Measurements from ENCODE around the gene TPSAB1. TPM values are rescaled to one million over a fixed set of nuclear protein-coding genes. Genes with fewer than 3 reads are reported as not detected.

The TPSAB1 gene
- total RNA-seq, 2 donors from 2014 or later = 30.4 to 62.1 TPM

- TF ChIP-seq CTCF (IDR thresholded peaks at IDR 0.05) = no peak
- Histone ChIP-seq H3K27me3 (no peaks in the 10 kb centered on the region), H3K9ac (ENCODE audit: low read depth in 2 of 2, low read length in 2 of 2) (no peak overlapping the region), H3K4me3 (no peak overlapping the region), H3K36me3 (no peaks in the 10 kb centered on the region), H3K4me1 (no peaks in the 10 kb centered on the region), H3K27ac (no peak overlapping the region), H3K9me3 (no peaks in the 10 kb centered on the region)
- intact Hi-C loops (cut with DNase I) = no loop called here
- DNase-seq = no peak
Measured at GRCh38 chr16:1212616-1213194, 27.8 kb upstream of the TPSAB1 start.

- Histone ChIP-seq H3K4me3 (no peak overlapping the region), H3K9ac (ENCODE audit: low read depth in 2 of 2, low read length in 2 of 2) (no peak overlapping the region), H3K9me3 (no peaks in the 10 kb centered on the region), H3K36me3 (no peaks in the 10 kb centered on the region), H3K27me3 (no peaks in the 10 kb centered on the region), H3K4me1 (no peaks in the 10 kb centered on the region), H3K27ac (no peak overlapping the region)
- intact Hi-C loops (cut with DNase I) = no loop called here
- no peak for TF ChIP-seq CTCF (IDR thresholded peaks at IDR 0.05)
- DNase-seq = no peak
Measured at GRCh38 chr16:1213231-1213630, 27.3 kb upstream of the TPSAB1 start.

- no peaks in the 10 kb centered on the region for H3K9me3 ChIP-seq
- no peak overlapping the region for H3K27ac ChIP-seq
- no peaks in the 10 kb centered on the region for H3K4me1 ChIP-seq
- H3K9ac ChIP-seq (ENCODE audit: low read depth in 2 of 2, low read length in 2 of 2) = no peak overlapping the region
- intact Hi-C loops (cut with DNase I) = no loop called here
- no peaks in the 10 kb centered on the region for H3K36me3 ChIP-seq
- H3K4me3 ChIP-seq = no peak overlapping the region
- no peak for TF ChIP-seq CTCF (IDR thresholded peaks at IDR 0.05)
- DNase-seq = no peak
- H3K27me3 ChIP-seq = no peaks in the 10 kb centered on the region
Measured at GRCh38 chr16:1213796-1214372, 26.6 kb upstream of the TPSAB1 start.

GRCh38 chr16:1214719-1215118 lies 25.8 kb upstream of the TPSAB1 start:
- no peak for DNase-seq
- H3K9ac ChIP-seq (ENCODE audit: low read depth in 2 of 2, low read length in 2 of 2) = no peak overlapping the region
- no peaks in the 10 kb centered on the region for H3K27me3 ChIP-seq
- no peak overlapping the region for H3K27ac ChIP-seq
- H3K9me3 ChIP-seq = no peaks in the 10 kb centered on the region
- H3K4me3 ChIP-seq = no peak overlapping the region
- TF ChIP-seq CTCF (IDR thresholded peaks at IDR 0.05) = no peak
- no peaks in the 10 kb centered on the region for H3K4me1 ChIP-seq
- H3K36me3 ChIP-seq = no peaks in the 10 kb centered on the region
- intact Hi-C loops (cut with DNase I) = no loop called here

- intact Hi-C loops (cut with DNase I) = no loop called here
- no peaks in the 10 kb centered on the region for H3K4me1 ChIP-seq
- no peaks in the 10 kb centered on the region for H3K27me3 ChIP-seq
- no peak overlapping the region for H3K4me3 ChIP-seq
- H3K9ac ChIP-seq (ENCODE audit: low read depth in 2 of 2, low read length in 2 of 2) = no peak overlapping the region
- no peak overlapping the region for H3K27ac ChIP-seq
- DNase-seq = no peak
- no peak for TF ChIP-seq CTCF (IDR thresholded peaks at IDR 0.05)
- H3K9me3 ChIP-seq = no peaks in the 10 kb centered on the region
- H3K36me3 ChIP-seq = no peaks in the 10 kb centered on the region
Measured at GRCh38 chr16:1215574-1216295, 24.8 kb upstream of the TPSAB1 start.

Data from colonic mucosa (tissue), 4 donors.